Choroid plexus epithelial cell (primary cell): ENCODE measurements around the gene TMEM204.

Source experiments
- DNase-seq: peaks from one replicate; pipeline ENCODE4 v3.0.0-alpha.2; 2010; ENCODE audit warnings: low read depth
- H3K4me3 ChIP-seq: 2 replicates; pipeline ENCODE4 v1.5.1; 2011; ENCODE audit warnings: low read depth, mild to moderate bottlenecking, control low read depth, low read length, moderate library complexity
- TF ChIP-seq, protein P1 (sequence below): conservative IDR thresholded peaks from 2 replicates; pipeline ENCODE4 v1.5.1; 2011; ENCODE audit warnings: low read depth, mild to moderate bottlenecking, control low read depth, inconsistent platforms, low read length, moderate library complexity

The TMEM204 gene

DNA sequence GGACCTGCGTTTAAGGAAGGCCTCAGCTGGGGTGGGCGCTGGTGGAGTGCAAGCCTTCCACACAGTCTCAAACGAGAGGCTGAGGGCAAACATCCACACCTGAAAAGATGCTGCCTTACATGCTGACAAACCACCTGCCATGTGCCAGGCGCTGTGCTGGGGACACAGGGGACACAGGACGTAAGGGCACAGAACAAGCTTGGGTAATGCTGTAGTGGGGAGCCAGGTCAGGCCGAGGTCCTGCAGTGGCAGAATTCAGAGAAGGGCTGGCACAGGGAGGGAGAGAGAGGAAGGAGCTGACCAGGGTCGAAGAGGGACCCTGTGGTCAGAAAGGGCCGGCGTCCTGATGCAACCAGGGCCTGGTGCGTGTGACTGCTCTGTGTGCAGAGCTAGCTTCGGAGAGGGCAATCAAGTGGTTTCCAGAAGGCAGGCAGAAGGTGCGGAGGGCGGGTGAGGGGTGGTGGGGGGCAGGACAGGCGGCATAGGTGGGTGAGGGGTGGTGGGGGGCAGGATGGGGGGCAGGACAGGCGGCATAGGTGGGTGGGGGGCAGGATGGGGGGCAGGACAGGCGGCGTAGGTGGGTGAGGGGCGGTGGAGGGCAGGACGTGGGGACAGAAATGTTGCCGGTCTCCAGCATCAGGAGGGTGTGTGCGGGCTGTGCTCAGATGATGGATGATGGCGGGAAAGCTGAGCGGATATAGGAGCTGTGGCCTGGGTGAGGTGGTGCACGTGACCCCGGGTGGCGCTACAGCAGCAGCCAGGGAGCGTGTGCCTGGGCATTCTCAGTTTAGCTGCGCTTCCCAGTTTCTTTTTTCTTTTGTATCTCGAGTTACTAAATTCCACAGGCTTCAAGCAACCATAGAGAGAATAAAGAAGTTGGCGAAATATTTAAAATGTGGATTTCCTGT lies 21.6 kb upstream of the TMEM204 start:
- DNase-seq, result no peak
- TF ChIP-seq, protein P1, sequence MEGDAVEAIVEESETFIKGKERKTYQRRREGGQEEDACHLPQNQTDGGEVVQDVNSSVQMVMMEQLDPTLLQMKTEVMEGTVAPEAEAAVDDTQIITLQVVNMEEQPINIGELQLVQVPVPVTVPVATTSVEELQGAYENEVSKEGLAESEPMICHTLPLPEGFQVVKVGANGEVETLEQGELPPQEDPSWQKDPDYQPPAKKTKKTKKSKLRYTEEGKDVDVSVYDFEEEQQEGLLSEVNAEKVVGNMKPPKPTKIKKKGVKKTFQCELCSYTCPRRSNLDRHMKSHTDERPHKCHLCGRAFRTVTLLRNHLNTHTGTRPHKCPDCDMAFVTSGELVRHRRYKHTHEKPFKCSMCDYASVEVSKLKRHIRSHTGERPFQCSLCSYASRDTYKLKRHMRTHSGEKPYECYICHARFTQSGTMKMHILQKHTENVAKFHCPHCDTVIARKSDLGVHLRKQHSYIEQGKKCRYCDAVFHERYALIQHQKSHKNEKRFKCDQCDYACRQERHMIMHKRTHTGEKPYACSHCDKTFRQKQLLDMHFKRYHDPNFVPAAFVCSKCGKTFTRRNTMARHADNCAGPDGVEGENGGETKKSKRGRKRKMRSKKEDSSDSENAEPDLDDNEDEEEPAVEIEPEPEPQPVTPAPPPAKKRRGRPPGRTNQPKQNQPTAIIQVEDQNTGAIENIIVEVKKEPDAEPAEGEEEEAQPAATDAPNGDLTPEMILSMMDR, result no peak
- no peak overlapping the region for H3K4me3 ChIP-seq

DNA sequence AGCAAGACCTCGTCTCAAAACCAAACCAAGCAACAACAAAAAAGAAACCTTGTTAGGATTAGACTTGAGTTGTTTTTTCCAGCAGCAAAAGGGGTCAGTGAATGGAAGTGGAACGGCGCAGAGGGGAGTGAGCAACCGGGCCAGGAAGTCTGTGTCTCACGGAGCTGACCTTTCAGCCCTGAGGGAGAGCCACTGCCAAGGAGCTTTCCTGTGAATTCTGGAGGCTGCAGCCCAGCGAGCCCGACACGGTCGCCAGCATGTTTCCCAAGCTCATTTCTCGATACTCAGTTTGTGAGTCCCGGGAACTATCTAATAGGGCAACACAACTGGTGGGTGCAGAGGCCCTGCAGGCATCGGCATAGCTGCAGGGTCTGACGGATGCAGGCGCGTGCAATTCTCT lies 20.7 kb upstream of the TMEM204 start:
- no peak for DNase-seq
- TF ChIP-seq, protein P1, result no peak
- no peak overlapping the region for H3K4me3 ChIP-seq

DNA sequence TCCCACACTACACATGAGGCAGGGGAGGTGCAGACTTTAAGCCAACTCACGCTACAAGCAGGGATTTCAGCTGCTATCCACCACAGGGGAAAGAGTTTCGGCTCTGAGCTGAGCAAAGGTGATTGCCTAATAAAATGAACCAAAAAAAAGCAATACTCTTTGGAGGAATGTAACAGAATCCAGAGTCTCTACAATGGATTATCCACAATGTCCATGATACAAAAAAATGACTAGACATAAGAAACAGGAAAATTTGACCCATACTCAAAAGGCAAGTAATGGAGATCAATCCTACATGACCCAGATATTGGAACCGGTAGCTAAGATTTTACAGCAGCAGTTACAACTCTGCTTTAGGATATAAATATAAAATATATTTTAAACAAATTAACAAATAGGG lies 19.0 kb upstream of the TMEM204 start:
- TF ChIP-seq, protein P1, result no peak
- DNase-seq, result no peak
- H3K4me3 ChIP-seq, result no peak overlapping the region

DNA sequence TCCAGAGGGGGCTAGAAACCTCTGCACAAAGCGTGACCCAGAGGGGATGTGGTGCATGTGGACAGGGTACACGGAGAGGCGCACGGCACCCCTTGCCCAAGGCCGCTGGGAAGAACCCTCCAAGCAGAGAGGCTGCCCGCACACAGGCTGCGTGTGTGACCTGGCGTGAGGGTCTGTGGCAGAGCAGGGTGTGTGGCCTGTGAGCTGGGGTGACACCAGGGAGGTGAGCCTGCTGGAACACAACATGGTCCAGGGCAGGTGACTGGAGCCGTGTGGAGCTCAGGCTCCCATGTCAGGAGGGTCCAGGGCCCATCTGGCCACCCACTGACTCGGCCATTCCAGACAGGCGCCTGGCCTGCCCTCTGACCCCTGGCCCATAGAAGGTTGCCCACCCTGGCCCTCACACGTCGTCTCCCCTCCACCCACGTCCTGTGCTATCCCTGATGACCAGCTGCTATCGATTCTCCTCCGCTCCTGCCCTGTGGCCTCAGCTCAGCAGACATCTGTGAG lies 14.8 kb upstream of the TMEM204 start:
- TF ChIP-seq, protein P1, result no peak
- no peak overlapping the region for H3K4me3 ChIP-seq

DNA sequence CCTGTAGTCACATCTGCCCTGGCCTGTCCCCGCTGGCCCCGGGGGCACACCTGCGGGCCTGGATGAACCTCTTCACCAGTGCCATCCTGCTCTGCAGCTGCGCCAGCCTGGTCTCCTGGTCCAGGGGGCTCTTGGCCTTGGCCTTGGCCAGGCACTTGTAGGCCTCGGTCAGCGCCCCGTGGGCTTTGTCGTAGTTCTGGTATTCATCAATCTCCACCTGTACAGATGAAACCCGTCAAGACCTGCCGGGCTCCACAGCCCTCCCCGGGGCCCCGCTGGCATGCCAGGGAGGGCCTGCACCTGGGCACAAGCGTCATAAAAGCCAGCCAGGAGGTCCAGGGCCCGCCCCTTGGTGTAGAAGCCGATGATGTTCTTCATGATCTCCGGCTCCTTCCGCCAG lies 13.6 kb upstream of the TMEM204 start:
- H3K4me3 ChIP-seq, result no peak overlapping the region
- no peak for DNase-seq
- TF ChIP-seq, protein P1, result no peak

More for the DNA sequence above, 14.8 kb upstream of the TMEM204 start:
- DNase-seq, result no peak

DNA sequence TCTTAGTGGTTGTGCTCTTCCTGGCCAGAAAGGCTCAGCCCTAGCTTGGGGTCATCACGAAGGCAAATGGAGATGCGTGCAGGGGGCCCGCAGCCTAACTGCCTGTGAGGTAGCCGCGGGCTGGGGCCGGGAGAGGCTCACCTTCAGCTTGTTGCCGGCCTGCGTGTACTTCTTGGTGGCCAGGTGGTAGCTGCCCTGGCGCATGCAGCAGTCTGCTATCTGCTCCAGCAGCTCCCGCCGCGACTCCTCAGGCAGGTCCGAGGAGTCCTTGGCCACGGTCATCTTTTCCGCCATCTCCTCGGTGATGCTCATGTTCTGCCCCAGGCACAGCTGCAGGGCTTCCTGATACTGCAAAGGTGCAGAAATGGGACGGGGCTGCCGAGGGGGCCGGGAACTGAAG lies 13.0 kb upstream of the TMEM204 start:
- H3K4me3 ChIP-seq, result no peak overlapping the region
- DNase-seq, result no peak
- TF ChIP-seq, protein P1, result no peak
